Measurements from ENCODE around the gene GNAI3.

The GNAI3 gene

DNA sequence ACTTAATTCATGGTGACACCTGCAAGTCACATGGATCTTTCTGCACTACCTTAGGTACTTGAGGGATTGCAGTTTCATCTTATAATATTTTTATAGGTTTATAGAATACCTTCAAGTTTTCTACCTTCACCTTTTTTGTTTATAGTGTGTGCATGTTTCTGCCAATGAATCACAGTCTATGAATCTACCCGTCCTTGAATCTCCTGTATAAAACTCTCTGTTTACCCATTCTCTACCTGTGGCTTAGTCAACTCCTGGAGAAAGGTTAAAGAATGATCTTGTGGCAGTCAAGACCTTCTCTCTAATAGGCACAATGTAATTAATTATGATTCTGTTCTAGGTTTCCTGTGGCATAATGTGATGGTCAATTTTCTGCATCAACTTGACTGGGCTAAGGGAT lies 116.3 kb downstream of the GNAI3 start:
- H3K4me3 ChIP-seq (ENCODE audit: low read depth, low read length): no peak overlapping the region
- ChIA-PET POLR2A (no interaction called here), CTCF (no interaction called here)
- TF ChIP-seq ZNF776 (tag by site-specific recombination; IDR thresholded peaks at IDR 0.05; ENCODE audit: borderline replicate concordance): no peak
- TF ChIP-seq ZNF585B (tag by site-specific recombination; IDR thresholded peaks at IDR 0.05): no peak
- TF ChIP-seq ZNF473 (tag by site-specific recombination; IDR thresholded peaks at IDR 0.05): no peak
- no peak for TF ChIP-seq WT1 (tag by site-specific recombination; IDR thresholded peaks at IDR 0.05)
- TF ChIP-seq, protein P1, sequence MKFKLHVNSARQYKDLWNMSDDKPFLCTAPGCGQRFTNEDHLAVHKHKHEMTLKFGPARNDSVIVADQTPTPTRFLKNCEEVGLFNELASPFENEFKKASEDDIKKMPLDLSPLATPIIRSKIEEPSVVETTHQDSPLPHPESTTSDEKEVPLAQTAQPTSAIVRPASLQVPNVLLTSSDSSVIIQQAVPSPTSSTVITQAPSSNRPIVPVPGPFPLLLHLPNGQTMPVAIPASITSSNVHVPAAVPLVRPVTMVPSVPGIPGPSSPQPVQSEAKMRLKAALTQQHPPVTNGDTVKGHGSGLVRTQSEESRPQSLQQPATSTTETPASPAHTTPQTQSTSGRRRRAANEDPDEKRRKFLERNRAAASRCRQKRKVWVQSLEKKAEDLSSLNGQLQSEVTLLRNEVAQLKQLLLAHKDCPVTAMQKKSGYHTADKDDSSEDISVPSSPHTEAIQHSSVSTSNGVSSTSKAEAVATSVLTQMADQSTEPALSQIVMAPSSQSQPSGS (tag by site-specific recombination; IDR thresholded peaks at IDR 0.05; ENCODE audit: low read depth): no peak
- no peaks in the 10 kb centered on the region for H3K9me3 ChIP-seq (ENCODE audit: control insufficient read depth, insufficient read depth, low read depth, low read length)
- H3K27ac ChIP-seq (ENCODE audit: extremely low read depth, low read depth, low read length): no peak overlapping the region
- H3K4me1 ChIP-seq (ENCODE audit: control insufficient read depth, insufficient read depth, low read length): no peaks in the 10 kb centered on the region
- no peaks in the 10 kb centered on the region for H3K36me3 ChIP-seq (ENCODE audit: control insufficient read depth in 2 of 2, insufficient read depth in 1 of 2, low read length in 2 of 2)

DNA sequence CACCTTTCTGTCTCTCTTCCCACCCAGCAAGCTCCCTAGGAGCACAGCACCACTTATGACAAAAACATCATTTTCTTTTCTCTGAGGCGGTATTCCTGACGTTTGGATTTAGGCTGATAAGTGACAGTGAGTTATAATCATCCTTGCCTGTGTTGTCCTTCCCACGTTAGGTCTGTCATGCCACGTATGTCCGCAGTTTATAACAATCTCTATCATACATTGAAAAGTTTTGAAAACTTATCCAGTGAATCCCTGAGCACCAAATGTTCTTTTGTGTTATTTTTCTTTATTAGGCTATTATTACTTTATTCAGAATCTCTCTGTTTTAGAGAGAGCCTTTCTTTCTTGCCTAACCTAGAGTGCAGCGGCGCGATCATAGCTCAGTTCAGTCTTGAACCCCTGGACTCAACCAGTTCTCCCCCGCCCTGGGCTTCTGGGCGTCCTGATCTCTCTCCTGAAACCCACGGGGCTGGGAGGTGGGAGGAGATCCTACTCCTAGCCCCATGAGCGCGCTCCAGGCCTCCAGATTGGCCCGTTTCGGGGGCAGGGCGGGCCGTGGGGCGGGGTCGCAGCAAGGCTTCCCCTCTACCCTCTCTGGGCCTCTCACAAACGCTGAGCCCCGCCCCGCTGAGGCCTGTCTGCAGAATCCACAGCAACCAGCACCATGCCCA lies 119.2 kb downstream of the GNAI3 start, which contains the start of gene GSTM2:
Gene GSTM2, plus strand, starts transcription at position 606 of the 671 bp plus-strand sequence. Its CDS starts 59 bp downstream, at position 665.
- TF ChIP-seq ZNF2 (tag by site-specific recombination; IDR thresholded peaks at IDR 0.05) (no peak), KLF1 (tag by site-specific recombination; IDR thresholded peaks at IDR 0.05) (peak; percentile 17; the same call in 1 of the 2 replicates)
- POLR2A ChIA-PET: no interaction called here
- H3K4me3 ChIP-seq (ENCODE audit: low read depth, low read length): no peak within 1 kb of the TSS

More for the DNA sequence above, 119.2 kb downstream of the GNAI3 start, which contains the start of gene GSTM2:
- H3K36me3 ChIP-seq (ENCODE audit: control insufficient read depth in 2 of 2, insufficient read depth in 1 of 2, low read length in 2 of 2): peaks cover 0 to 7% of the 10 kb centered on the region in 2 experiments; a peak in 1 of 3 replicates
- H3K27ac ChIP-seq (ENCODE audit: extremely low read depth, low read depth, low read length): no peak within 1 kb of the TSS
- CTCF ChIA-PET: interaction anchor here (1.4 kb wide), 1 partner anchor 27 kb away, joined by 5 read pairs; no protein-coding TSS in a partner anchor
- H3K9me3 ChIP-seq (ENCODE audit: control insufficient read depth, insufficient read depth, low read depth, low read length): no peaks in the 10 kb centered on the region
- H3K4me1 ChIP-seq (ENCODE audit: control insufficient read depth, insufficient read depth, low read length): no peaks in the 10 kb centered on the region
